HUDEP-2 (cell line): ENCODE results near the gene CNPY1.
"Not testable (repeated sequence)": the region's sequence is repeated elsewhere in the genome, so short reads cannot be mapped to it uniquely, and the experiment has no call there.

Experiments used
- DNase-seq, 76 experiments: peaks; one replicate each; lab custom pipeline; 2025; ENCODE audit not compliant: unreplicated experiment in 76 of 76; lab: John Stamatoyannopoulos, UW

Gene CNPY1

DNA sequence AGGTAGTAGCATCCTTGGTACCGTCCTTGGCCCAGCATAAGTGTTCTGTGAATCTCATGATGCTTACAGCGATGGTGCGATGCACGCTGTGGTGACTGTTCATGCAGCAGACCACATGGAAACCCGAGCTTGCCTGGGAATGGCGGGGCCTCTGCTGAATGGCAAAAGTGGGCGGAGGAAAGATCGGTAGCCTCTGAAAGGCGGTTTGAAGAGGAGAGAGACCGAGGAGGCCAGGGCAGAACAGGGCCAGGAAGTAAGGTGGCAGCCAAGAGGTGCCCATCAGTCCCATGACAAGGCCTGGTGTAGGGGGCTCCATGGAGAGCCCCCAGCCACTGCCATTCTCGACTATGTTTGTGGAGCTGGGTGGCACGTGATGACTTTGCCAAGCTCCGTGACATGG lies 33.2 kb upstream of the CNPY1 start:
- DNase-seq, result no peak

DNA sequence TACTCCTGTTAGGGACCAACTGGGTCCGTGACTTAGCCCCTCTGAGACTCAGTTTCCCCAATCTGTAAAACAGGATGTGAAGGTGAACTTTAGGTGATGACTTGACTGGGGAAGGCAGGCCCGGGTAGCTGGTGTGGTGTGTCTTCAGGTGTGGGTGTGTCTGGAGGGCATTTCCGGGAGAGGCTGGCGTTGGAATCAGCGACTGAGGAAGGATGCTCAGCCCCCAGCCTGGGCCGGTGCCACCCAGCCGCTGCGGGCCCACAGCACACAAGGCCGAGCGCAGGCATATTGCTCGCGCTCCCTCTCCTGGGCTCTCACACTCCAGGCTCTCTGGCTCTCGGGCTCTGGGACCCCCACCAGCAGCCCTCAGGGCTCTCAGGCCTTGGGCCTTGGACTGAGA lies 31.7 kb upstream of the CNPY1 start:
- DNase-seq, result no peak

DNA sequence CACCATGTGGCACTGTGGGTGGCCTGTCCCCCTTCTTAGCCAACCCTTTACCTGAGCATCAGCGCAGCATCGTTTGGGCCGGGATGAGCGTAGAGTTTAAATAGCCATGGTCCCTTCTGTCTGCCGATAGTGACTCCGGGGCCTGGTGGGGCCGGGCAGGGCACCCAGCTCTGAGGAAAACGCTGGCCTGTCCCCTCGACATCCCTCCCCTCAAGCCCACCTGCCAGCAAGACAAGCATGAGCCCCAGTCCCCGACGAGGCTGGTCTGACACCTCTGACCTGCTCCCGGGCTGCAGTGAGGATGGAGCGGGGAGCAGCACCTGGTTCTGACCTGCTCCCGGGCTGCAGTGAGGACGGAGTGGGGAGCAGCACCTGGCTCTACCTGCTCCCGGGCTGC lies 31.1 kb upstream of the CNPY1 start:
- DNase-seq, result no peak

DNA sequence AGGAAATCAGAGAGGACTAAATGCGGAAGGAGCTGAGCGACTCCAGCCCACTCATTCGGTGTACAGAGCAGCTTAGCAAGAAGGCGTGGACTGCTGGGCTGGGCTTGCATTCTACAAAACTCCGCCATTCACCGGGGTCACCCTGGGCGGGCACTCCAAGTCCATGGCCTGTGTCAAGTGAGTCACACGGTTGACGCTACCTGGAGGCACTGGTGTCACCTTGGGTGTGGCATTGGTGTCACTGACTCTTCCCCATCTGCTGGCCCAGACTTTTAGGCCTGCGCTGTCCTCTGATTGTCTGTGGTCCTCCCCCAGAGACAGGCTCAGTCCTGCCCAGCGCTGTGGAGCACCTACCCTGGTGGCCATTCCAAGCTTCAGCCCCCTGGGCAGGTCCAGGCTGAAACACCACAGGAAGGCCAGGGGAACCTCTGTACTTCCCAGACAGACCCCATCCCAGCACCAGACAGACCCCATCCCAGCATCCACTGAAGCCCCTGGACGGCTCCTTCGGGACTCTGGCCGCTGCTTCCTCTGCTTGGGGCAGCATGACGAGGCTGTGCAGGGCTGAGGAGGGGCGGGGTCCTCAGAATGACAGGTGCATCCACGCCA lies 30.6 kb upstream of the CNPY1 start:
- DNase-seq, result no peak

DNA sequence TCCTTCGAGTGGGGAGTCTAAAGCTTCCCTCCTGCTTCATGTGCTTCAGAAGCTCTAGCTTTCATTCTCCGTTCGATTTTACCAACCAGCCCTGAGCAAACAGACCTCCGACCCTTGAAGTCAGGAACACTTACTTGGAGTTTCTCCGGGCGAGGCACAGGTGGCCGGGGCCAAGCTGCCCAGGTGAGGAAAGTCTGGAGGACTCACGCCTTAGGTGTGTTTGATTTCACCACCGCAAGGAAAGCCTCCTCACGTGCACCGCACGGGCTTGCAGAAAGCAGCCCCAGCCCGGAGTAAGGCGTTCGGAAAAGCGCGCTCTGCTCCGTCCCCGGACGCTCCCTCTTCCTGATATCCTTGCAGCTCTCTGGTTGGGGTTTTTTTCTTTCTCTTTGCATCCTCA lies 30.1 kb upstream of the CNPY1 start:
- no peak for DNase-seq

DNA sequence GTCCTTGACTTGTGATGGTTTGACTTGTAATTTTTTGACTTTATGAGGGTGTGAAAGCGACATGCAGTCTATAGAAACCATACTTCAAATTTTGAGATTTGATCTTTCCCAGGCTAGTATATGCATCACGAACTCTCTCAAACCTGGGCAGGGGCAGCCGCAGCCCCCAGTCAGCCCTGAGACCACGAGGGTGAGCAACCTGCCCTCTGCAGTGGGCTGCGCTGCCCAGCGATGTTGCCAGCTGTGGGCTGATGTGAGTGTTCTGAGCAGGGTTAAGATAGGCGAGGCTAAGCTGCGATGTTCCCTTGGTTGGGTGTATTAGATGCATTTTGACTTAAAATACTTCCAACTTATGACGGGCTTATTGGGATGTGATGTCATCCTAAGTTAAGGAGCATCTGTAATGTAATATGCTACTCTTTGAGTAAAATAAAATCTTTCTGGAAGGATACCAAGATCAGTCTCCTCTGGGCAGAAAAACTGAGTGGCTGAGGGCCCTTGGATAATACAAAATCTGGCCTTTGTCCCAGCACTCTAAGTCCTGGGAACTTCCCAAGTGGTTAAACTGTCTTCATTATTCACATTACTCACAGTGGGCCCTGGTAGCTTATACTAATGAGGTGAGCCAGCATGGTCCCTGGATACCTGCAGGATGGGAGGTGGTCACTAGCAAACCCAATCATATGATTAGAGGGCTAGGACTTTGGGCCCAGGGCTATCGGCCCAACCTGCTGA lies 28.4 kb upstream of the CNPY1 start:
- DNase-seq, result no peak

DNA sequence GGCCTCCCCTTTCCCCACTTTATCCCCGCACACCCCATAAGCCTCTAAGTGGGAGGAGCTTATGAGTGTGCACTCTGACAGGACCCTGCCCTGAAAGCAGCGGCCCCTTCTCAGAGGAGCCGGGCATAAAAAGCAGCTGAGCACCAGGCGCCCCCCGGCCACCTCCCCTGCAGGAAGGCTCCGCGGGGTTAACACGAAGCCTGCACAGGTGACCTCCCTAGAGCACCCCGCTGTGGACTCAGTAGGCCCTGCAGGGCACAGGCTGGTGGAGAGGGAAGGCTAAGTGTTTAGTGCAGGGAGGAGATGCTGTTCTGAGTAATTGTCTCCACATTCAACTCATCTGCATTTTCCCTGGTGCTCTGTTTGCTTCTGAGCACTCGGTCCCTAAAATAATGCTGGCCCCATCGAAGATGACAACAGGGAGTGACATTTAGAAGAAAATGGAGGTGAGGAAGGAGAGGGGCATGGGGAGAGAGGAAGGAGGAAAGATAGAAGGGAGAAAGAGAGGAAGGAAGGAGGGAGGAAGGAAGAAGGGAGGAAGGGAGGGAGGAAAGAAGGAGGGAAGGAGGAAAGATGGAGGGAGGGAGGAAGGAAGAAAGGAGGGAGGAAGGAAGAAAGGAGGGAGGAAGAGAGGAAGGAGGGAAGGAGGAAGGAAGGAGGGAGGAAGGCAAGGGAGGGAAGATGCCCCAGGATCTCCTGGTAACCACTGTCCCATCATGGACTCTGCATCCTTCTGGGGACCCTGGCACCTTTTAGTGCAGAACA lies 25.4 kb upstream of the CNPY1 start:
- DNase-seq, result no peak

DNA sequence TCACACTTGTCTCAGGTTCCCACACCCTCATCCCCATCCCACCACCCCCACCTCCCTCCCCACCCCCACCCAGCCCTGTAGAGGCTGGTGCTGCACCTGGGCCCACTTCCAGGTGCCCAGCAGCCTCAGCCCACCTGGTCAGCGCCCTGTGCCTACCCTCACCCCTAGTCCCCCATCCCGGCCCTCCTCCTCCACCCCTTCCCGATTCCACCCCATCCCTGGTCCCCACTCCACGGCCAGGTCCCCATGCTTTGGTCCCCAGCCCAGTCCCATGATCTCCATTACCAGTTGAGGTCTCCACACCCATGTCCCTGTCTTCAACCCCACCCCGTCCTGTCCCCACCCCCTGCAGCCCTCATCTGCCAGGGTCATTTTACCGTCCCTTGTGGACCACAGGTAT lies 24.6 kb upstream of the CNPY1 start:
- DNase-seq, result no peak

DNA sequence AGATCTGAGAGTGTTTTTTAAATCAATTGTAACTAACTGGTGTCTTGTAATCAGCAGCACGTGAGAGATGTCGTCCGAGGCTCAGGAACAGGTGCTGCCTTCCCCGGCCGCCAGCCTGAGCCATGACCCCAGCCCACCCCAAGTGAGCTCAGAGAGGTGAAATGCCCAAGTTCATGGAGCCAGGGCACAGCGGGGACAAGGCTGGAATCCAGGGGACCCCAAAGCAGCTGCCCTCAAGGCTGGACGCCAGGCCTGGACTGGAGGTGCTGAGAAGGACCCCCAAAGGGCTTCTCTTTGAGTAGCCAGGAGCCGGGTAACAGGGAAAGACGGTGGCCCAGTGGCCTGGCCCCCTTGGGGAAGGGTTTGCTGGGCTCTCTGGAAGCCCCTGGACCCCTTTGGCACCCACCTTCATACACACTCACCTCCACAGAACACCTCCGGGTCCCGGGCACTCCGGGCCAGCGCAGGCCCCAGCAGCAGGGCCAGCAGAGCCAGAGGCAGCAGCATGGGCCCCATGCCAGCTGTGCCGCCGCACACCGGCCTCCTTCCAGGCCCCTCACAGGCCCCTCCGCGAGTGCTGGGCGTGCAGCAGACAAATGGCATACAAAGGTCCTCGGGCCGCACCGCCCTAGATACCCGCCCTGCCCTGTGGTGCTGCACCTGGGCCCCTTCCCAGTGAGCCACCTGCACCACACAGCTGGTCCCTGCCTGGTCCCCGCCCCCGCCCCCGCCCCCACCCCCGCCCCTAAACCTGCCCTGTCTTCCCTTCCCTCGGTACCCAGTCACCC lies 24.0 kb upstream of the CNPY1 start:
- no peak for DNase-seq

DNA sequence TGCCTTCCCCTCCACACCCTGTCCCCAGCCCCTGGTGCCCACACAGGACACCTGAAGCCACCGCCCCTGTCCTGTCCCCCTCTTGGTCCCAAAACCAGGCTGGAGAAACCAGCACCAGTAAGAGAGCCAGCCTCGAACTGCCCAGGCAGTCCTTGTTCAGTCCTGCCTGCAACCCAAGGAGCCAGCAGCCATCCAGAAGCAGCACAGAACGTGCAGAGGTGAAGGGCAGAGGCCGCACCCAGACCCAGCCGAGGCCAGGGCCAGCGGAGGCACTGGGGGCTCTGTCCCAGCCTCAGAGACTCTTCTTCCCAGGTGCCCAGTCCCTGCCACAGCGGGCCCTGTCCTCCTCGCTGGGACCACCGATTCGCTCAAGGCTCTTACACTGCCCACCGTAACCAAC lies 23.3 kb upstream of the CNPY1 start:
- no peak for DNase-seq

DNA sequence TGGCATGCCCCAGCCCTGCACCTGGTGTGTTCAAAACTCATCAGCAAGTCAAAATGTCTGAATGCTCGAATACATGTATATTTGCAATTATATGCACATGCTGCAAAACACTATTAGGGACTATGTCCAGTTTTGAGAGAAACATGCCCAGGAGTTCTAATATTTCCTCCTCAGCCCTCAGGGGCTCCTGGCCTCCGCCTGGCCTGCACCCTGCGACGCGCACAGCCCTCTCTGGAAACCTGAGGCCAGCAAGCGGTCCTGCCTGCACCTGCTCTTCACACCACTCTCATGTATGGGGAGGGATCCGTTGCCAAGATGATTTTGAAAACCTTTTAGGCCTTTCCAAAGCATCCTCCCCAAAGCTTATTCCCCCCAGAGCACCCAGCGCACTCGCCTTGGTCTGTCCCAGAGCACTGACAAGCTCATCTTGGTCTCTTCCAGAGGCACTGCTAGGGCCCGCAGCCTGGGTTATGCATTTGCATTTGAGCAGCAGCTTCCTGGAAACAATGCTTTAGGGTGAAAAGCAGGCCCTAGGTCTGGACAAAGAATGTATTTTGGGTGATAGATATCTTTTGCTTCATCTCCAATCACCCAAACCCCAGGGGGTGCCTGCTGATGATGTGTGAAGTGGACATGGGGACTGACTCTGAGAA lies 22.6 kb upstream of the CNPY1 start:
- no peak for DNase-seq

DNA sequence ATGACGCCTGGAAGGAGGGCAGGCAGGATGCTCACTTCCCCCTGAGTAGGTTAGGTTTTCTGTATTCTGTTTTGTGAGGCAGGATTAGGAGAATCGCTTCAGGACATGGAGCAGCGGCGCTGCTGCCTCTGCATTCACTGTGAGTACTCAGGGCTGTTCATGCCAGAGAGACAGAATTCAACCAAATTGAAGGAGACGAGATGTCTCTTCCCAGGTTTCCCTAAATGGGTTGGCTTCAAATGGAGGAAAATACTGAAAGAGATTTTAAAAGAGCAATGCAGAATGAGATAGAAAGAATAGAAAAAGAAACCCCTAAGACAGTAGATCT lies 21.9 kb upstream of the CNPY1 start:
- no peak for DNase-seq

DNA sequence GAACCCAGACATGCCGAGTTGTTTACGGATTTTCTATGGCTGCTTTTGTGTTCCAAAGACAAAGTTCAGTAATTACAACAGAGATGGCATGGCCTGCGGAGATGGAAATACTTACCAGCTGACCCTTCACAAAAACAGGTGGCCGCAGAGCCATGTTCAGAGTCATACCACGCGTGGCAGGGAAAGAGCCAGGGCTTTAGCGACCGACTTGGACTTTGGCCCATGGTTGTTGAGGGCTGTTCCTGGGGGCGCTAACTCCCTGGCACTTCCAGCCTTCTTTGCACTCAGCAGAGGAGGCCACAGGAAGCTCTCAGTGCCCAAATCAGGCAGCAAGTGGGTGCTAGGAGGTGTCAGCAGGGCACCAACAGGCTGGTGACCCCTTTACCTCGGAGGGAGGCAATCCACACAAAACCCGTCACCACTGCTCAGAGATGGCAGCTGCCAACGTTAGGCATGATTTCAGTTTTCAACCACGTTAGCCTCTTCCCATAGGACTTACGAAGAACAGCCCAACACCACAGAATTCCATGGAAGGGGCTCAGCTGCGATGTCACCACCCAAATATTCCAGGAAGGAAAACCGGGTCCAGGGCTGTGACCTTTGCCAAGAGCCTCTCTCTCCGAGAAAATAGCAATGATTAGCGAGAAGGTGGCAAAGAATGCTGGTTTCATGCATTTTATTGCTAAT lies 21.4 kb upstream of the CNPY1 start:
- no peak for DNase-seq

DNA sequence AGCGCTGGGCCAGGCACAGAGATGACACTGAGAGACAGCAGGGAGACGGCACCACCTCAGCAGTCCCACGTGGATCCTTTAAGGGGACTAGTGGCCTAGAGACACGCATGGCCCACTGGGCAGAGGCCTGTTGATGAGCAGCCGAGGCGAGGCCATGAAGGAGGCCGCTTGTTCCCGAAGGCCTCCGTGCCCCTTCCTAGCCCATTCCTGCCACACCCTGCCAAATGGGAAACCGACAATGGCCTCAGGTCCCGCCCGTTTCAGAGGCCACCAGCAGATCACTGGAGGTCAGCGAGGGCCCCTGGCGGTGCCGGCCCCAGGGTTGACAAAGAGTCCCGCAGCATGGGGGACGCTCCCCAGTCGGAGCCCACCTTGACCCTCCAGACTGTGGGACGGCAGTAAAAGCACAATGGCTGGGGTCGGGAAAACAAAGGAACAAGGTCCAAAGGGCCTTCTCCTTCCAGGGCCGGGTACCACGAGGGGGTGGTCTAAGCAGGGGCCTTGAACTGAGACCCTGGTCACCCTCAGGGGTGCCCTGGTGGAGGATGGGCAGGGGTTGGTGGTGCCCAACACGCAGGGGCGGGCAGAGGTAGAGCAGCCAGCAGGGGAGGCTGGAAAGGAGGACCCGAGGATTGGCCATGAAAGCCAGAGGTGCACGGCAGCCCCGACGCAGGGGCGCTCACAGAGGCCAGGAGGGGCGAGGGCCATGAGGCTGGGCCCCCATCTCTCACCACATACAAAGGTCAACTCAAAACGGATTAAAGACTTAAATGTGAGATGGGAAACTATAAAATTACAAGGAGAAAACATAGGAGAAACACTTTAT lies 19.9 kb upstream of the CNPY1 start:
- no peak for DNase-seq

DNA sequence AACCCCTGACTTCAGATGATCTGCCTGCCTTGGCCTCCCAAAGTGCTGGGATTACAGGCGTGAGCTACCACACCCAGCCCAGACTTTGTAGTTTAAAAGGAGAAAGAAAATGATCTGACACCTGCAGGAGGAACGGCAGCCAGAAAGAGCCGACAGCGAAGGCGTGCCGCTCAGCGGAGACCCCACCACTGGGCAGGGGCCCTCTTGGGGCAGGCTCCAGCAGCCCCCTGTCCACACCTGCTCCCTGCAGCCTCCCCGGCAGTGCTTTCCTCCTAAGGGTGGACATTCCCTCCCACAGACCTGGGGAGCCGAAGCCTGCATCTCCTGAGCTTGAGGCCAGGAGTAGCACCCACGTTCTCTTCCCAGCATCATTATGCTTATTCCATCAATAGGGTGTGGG lies 19.2 kb upstream of the CNPY1 start:
- DNase-seq, result no peak

DNA sequence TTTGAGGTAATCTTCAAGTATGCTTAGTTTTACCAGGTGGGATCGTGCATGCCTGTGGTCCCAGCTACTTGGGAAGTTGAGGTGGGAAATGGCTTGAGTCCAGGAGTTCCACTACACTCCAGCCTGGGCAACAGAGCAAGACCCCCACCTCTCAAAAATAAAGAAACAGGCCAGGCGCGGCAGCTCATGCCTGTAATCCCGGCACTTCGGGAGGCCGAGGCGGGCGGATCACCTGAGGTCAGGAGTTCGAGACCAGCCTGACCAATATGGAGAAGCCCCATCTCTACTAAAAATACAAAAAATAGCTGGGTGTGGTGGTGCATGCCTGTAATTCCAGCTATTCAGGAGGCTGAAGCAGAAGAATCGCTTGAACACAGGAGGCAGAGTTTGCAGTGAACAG lies 16.6 kb upstream of the CNPY1 start:
- not testable (repeated sequence) for DNase-seq

DNA sequence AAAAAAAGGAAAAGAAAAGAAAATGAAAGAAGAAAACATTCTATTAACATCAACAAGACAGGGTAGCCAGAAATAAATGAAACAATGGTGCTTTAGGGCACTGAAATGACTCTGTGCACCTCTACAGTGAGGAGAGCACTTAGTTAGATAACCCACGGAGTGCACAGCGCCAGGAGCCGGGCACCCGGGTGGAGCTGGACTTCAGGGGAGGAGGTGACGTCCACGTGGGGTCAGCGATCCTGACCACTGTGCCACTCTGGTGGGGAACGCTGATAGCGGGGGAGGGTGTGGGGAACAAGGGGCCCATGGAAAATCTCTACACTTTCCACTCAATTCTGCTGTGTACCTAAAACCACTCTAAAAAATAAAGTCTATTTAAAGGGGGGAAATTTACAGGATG lies 15.7 kb upstream of the CNPY1 start:
- no peak for DNase-seq

DNA sequence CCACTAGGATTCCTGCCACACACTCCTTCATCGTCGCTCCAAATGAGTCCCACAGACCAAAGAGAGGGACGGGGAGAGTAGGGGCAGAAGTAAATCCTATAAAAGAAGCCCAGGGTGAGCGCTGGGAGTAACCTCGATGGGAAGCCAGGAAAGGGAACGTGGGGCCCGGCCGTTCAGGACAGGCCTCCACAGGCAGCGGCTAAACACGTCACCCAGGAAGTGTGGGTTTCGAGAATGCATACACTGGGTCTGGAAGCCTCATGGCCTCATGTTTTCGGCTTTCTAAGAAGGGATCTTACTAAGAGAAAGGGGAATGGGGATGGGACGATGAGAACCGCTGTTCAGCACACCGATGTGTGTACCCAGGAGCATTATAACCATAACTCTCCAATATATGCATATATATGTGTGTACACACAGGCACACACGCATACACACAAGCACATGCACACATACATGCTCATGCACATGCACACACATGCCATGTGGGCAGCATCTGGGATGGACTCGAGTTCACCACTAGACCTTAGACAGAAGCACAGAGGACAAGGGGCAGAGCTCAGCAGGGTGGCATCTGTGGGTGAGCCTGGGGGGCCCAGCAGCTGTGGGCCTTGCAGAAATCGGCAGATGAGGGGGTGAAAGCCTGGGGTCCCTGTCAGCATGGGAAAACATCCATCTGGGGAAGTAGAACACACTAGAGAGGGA lies 14.8 kb upstream of the CNPY1 start:
- DNase-seq, result no peak
